Hematopoietic multipotent progenitor cell treated with erythropoietin and hydrocortisone succinate and interleukin-3 and kit ligand, for 8 days (in vitro differentiated cells): ENCODE results near the gene NAA10.

Experiments used
- DNase-seq: peaks from one replicate; pipeline ENCODE4 v3.0.0-alpha.2; 2015

The NAA10 gene

DNA sequence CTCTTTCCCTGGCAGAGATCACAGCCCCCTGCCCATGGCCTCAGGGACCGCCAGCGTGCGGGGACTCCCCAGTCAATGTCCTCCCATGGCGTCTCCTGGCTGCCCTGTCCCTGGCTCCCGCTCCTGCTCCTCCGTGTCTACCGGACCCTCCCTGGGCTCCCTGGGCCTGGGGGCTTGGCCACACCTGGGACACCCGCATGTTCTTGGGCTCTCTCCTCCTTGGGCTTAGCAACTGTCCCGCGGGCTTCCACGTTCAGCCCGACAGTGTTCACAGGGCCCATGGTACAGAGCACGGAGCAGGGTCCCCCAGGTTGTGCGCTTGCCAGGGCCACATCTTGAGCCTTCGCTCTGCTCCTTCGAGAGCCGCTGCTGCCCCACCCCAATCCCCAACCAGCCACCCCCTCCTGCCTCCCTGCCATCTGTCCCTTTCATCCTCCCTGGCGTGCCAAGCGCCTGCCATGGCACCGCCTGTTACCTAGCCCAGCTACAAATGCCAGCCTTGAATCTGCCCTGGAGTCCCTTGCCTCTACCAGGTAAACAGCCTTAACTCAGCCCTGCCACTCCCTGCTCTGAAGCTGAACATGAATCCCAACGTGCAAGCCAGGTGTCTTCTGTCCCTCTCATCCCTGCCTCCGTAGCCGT lies 26.5 kb downstream of the NAA10 start:
- no peak for DNase-seq

GRCh38 chrX:153907456-153907855 lies 27.4 kb downstream of the NAA10 start:
- no peak for DNase-seq

DNA sequence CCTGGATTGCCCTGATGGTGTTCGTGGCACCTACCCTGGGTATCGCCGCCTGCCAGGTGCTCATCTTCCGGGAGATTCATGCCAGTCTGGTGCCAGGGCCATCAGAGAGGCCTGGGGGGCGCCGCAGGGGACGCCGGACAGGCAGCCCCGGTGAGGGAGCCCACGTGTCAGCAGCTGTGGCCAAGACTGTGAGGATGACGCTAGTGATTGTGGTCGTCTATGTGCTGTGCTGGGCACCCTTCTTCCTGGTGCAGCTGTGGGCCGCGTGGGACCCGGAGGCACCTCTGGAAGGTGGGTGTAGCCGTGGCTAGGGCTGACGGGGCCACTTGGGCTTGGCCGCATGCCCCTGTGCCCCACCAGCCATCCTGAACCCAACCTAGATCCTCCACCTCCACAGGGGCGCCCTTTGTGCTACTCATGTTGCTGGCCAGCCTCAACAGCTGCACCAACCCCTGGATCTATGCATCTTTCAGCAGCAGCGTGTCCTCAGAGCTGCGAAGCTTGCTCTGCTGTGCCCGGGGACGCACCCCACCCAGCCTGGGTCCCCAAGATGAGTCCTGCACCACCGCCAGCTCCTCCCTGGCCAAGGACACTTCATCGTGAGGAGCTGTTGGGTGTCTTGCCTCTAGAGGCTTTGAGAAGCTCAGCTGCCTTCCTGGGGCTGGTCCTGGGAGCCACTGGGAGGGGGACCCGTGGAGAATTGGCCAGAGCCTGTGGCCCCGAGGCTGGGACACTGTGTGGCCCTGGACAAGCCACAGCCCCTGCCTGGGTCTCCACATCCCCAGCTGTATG lies 28.5 kb downstream of the NAA10 start:
- no peak for DNase-seq

DNA sequence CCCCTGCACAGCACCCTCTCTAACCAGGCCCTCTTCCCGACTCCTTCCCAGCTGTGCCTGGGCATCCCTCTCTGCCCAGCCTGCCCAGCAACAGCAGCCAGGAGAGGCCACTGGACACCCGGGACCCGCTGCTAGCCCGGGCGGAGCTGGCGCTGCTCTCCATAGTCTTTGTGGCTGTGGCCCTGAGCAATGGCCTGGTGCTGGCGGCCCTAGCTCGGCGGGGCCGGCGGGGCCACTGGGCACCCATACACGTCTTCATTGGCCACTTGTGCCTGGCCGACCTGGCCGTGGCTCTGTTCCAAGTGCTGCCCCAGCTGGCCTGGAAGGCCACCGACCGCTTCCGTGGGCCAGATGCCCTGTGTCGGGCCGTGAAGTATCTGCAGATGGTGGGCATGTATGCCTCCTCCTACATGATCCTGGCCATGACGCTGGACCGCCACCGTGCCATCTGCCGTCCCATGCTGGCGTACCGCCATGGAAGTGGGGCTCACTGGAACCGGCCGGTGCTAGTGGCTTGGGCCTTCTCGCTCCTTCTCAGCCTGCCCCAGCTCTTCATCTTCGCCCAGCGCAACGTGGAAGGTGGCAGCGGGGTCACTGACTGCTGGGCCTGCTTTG lies 29.2 kb downstream of the NAA10 start:
- DNase-seq, result no peak

DNA sequence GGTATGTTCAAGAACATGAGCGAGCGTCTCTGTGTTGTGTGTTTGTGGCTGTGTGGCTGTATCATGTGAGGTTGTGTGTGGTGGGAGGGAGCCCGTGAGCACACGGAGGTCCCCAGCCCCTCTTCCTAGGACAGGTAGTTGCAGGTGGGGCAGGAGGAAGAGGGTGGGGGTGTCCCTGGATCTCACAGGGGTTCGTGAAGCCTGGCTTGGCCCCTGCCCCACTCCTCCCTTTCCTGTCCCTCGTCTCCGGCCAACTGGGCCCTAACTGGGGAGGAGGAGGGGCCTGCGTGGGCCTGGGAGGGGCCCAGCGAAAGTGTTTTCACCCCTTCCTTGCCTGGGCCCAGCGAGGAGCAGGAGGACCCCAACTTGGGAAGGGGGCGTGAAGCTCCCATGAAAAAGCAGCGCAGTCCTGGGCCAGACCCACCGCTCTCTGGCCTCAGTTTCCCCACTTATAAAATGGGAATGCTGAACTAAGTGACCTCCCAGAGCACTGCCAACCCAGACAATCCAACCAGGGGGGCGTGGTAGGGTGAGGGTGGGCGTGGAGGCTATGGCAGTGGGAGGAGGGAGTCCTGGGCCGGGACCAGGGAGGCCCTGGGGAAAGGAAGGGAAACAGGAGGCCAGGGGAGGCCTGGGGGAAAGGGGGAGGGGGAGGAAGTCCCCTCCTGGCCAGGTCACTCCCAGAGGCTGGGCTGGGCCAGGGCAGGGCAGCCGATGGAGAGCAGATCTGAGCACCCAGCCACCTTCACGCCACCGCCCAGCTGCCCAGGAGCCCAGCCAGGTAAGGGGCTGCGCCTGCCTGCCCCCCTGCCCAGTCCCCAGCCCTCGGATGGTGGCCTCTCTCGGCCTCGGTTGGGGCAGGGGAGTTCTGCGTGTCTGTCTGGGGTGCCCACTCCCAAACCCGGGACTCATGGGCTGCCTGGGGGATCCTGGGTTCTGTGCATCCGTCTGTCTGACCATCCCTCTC lies 30.6 kb downstream of the NAA10 start, which contains the start of gene AVPR2:
Gene AVPR2, plus strand, starts transcription at position 683 of the 967 bp plus-strand sequence. CDS start 473 bp downstream, outside the sequence.
- no peak for DNase-seq

DNA sequence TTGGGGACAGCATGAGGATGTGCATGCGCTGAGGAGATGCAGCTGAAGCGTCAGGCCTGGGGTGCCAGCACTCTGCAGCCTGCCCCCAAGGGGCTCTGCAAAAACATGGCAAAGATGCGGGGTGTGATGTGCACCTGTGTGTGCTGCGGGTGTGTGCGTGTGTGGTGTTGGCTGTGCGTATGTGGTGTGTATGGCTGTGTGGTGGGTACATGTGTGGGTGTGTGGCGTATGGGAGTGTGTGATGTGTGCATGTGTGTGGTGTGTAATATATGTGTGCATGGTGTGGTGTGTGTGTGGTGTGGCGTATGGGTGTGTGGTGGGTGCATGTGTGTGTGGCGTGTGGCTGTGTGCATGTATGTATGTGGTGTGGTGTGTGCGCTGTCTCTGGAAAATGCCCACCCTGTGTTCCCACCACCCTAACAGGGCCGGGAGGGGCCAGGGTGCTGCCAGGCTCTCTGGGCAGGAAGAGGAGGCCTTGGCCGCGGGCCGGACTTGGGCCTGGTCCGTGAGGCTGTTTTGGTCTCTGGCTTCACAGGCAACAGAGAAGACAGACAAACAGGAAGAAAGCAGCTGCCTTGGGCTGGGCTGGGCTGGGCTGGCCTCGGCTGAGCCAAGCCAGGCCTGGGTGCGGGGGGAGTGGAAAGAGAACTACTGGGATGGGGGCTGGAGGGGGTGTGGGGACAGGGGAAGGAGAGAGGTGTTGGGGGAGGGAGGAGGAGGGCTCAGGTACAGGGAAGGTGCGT lies 31.4 kb downstream of the NAA10 start:
- no peak for DNase-seq

GRCh38 chrX:153902385-153902784 lies 32.5 kb downstream of the NAA10 start:
- DNase-seq, result no peak

DNA sequence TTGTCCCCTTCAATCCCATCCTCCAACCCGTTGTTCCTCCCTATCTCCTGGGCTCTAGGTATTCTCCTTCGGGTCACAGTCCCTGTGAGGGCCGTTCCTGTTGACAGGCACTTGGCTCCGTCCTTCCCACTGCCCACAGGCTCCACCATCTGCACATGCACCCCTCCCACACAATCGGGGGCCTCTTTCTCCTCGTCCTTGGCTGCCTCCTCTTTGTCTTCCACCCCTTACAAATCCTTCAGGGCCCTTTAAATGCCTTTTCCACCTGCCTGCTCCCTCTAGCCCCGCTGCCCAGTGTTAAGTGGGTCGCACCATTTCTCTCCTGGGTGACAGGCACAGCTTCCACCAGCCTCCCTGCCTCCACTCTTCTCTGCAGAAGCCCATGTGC lies 33.1 kb downstream of the NAA10 start:
- DNase-seq, result no peak

DNA sequence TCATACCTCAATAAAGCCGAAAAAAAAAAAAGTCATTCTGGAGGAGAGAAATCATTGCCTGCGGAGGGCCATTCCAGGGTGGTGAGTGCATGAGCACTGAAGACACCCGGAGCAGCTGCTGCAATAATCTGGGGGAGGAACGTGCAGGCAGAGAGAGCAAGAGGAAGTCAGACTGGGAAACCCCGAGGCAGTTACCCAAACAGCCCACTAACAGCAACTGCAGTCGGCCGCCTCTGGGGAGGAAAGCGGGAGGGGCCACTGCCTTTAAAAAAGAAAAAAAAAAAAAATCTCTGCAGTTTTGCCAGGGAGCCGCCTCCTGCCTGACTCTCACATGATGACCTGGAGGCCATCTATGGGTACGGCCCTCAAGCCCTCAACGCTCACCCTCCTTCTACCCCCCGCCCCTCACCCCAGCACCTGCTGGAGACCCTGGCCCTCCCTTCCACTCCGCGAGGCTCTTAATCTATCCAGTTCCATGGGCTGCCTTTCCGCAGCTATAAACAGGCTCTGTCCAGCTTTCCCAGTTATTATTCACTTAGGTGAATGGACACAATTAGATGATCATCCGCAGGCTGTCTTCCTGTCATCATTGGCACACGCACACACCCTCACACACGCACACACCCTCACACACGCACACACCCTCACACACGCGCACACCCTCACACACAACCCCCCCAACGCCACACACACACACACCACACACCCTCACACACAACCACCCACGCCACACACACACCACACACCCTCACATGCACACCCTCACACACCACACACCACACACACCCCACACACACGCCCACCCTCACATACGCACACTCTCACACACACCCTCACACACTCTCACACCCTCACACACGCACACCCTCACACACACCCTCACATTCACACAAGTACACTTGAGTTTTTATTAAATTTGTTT lies 33.7 kb downstream of the NAA10 start:
- peak; percentile 27 for DNase-seq

GRCh38 chrX:153897899-153898298 lies 36.9 kb downstream of the NAA10 start:
- peak; percentile 94 for DNase-seq

DNA sequence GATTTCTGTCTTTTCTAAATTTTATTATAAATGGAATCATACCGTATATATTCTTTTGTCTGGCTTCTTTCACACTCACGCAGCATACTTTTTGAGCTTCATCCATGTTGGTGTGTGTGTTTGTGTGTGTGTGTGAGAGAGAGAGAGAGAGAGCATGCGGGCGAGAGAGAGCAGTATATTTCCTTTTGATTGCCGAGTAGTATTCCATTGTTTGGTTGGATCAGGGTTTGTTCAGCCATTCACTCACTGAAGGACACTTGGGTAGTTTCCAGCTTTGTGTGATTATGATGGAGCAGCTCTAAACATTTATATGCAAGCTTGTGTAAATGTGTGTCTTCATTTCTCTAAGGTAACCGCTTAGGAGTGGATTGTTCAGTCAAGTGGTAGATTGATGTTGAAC lies 45.7 kb downstream of the NAA10 start:
- DNase-seq, result no peak

DNA sequence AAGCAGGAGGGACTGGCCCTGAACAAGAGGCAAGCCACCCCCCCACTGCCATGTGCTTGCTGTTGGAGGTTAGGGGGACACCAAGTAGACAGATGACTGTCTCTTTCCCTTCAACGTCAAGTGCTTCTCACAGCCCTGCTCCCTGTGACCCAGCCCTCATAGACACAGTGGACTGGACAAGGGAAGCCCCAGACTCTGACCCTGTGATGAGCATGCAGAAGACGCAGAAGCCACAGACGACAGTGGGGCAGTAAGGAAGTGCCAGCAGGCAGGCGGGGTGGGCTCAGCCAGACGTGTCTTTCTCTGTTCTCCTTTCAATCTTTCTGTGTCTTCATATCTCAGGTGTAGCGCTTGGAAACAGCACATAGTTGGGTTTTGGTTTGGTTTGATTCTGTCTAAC lies 46.5 kb downstream of the NAA10 start:
- no peak for DNase-seq

GRCh38 chrX:153887385-153887784 lies 47.5 kb downstream of the NAA10 start:
- no peak for DNase-seq

DNA sequence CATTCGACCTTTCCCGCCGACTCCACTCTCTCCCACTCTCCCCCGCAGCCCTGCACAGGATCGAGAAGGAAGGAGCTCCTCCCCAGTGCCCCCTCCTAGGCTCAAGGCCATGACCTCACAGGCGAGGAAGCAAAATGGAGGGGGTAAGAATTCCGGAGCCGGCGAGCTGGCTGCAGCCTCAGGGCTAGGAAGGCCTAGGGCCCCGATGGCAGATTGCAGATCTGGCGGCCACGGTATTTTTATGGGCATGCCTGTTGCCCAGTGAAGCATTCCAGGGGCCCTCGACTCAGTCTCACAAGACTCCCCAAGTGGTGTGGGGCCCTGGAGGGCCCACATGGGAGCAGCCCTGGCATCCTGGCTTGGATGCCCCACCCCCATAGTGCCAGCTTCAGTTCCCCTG lies 47.9 kb downstream of the NAA10 start:
- DNase-seq, result no peak

- DNase-seq, result no peak
Observed at GRCh38 chrX:153885968-153886903, 48.6 kb downstream of the NAA10 start, which contains the start of gene L1CAM. TSS of gene L1CAM (minus strand) at chrX:153886173. CDS start at chrX:153875836, 10,337 bp downstream.

DNA sequence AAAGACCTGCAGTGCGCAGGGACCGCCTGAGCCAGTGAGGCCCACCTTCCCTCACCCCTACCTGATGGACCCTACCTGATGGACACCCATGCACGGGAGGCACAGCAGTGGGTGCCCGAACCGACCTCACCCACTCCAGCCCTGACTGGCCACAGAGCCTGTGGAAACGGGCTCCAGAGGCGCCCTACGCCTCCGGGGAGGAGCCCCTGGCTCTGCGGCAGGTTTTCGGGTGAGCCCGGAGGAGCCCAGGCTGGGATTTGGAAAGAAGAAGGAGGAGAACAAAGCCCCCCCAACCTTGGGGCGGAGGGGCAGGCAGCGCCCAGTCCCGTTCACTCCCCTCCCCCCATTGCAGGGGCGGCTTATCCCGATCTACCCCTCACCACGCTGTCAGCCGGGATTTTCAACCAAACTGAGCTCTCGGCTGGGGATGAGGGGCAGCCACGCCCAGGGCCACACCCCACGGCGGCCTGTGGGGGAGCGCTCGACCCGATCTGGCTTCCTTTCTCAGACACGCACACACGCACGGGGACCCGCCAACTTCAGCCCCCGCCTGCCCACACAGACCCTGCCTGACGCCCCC lies 49.5 kb downstream of the NAA10 start:
- no peak for DNase-seq

DNA sequence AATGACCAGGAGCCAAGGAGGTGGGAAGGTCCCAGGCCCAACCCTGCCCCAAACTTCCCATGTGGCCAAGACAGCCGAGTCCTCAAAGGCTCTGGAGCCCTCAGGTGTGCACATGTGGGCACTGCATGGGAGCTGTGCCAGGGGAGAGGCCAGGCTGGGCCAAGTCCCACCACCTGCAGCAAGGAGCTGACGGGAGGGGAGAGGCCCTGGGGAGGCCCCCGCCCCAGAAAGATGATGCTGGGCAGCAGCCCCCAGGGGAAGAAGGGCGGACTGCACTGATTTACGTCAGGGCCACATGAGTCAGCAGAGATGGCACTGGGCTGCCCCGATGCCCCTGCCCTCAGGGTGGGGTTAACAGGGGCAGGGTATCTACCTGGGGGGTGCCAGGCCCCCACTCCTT lies 50.2 kb downstream of the NAA10 start:
- DNase-seq, result no peak

DNA sequence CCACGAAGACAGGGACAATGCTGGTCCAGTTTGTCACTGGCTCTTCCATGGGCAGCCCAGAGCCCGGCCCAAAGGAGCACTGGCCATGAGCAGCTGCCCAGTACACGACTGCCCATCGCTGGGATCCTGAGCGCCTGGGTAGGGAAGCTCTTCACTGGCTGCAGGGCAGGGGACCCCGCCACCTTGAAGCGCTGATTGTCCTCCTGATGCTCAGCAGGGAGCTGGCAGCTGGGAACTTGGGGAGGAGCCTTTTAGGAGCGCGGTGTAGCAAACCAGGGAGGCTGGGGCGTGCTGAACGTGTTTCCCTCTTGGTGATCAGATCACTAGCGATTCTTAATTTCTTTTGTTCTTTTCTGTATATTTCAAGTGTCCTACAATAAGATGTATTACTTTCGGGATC lies 50.7 kb downstream of the NAA10 start:
- DNase-seq, result no peak

- DNase-seq, result no peak
Observed at GRCh38 chrX:153883163-153883843, 51.5 kb downstream of the NAA10 start.
